ENCODE measurements around the gene DMXL1. TPM values are rescaled to one million over a fixed set of nuclear protein-coding genes. Genes with fewer than 3 reads are reported as not detected.

Gene DMXL1
- total RNA-seq, 1 donor from 2014 or later: 45.5 TPM

GRCh38 chr5:119207105-119207504, 136.2 kb downstream of the DMXL1 start:
- no peak overlapping the region for H2AFZ ChIP-seq (replicated peaks)
- TF ChIP-seq EZH2phosphoT487 (IDR thresholded peaks at IDR 0.05): no peak
- no peak for TF ChIP-seq CTCF (IDR thresholded peaks at IDR 0.05)
- no peak for TF ChIP-seq EZH2 (IDR thresholded peaks at IDR 0.05)
- no peaks in the 10 kb centered on the region for H3F3A ChIP-seq (ENCODE audit: low read depth)
- no peak overlapping the region for H3K27ac ChIP-seq
- DNase-seq (ENCODE audit: low spot score): no peak
- H3K4me1 ChIP-seq: no peaks in the 10 kb centered on the region
- Mint-ChIP-seq H3K4me3 (no peak overlapping the region), H3K4me1 (no peaks in the 10 kb centered on the region), H3K27ac (no peak overlapping the region), H3K9me3 (no peaks in the 10 kb centered on the region), H3K27me3 (ENCODE audit: insufficient read depth, low read depth) (no peaks in the 10 kb centered on the region), H3K36me3 (peaks cover 7% of the 10 kb centered on the region)
- H3K9ac ChIP-seq: no peak overlapping the region
- no peak overlapping the region for H3K4me3 ChIP-seq
- peaks cover 6% of the 10 kb centered on the region for H3K36me3 ChIP-seq
- no peaks in the 10 kb centered on the region for H3K9me3 ChIP-seq (ENCODE audit: low read depth)
- no peaks in the 10 kb centered on the region for H3K27me3 ChIP-seq
- no peaks in the 10 kb centered on the region for H3K79me2 ChIP-seq (ENCODE audit: low read depth)
- no peak overlapping the region for H3K4me2 ChIP-seq
- H4K20me1 ChIP-seq (ENCODE audit: low read depth): no peaks in the 10 kb centered on the region

DNA sequence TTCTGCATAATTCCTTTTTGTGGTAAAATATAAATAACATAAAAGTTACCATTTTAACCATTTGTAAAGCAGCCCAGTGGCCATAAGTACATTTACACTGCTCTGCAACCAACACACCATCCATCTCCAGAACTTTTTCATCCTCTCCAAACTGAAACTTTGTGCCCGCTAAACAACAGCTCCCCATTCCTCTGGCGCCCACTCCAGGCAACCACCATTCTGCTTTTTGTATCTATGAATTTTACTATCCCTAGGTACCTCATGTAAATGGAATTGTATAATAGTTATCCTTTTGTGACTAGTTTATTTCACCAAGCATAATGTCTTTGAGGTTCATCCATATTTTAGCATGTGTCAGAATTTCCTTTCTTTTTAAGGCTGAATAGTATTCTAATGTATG, 141.1 kb downstream of the DMXL1 start:
- DNase-seq (ENCODE audit: low spot score): no peak
- Histone ChIP-seq H3K4me1 (no peaks in the 10 kb centered on the region), H3F3A (ENCODE audit: low read depth) (no peaks in the 10 kb centered on the region), H4K20me1 (ENCODE audit: low read depth) (no peaks in the 10 kb centered on the region), H3K27me3 (no peaks in the 10 kb centered on the region), H3K4me3 (no peak overlapping the region), H3K4me2 (no peak overlapping the region), H3K9me3 (ENCODE audit: low read depth) (no peaks in the 10 kb centered on the region), H2AFZ (replicated peaks) (no peak overlapping the region), H3K27ac (no peak overlapping the region), H3K9ac (no peak overlapping the region), H3K79me2 (ENCODE audit: low read depth) (no peaks in the 10 kb centered on the region), H3K36me3 (no peaks in the 10 kb centered on the region)
- no peak for TF ChIP-seq EZH2 (IDR thresholded peaks at IDR 0.05)
- no peak for TF ChIP-seq CTCF (IDR thresholded peaks at IDR 0.05)
- TF ChIP-seq EZH2phosphoT487 (IDR thresholded peaks at IDR 0.05): no peak
- no peaks in the 10 kb centered on the region for H3K36me3 Mint-ChIP-seq
- no peaks in the 10 kb centered on the region for H3K4me1 Mint-ChIP-seq
- H3K27ac Mint-ChIP-seq: no peak overlapping the region
- no peaks in the 10 kb centered on the region for H3K9me3 Mint-ChIP-seq
- H3K4me3 Mint-ChIP-seq: no peak overlapping the region
- no peaks in the 10 kb centered on the region for H3K27me3 Mint-ChIP-seq (ENCODE audit: insufficient read depth, low read depth)

GRCh38 chr5:119212676-119213075, 141.8 kb downstream of the DMXL1 start:
- no peak for DNase-seq (ENCODE audit: low spot score)
- H3K4me3 ChIP-seq: no peak overlapping the region
- H3K4me1 ChIP-seq: no peaks in the 10 kb centered on the region
- no peaks in the 10 kb centered on the region for H3K9me3 ChIP-seq (ENCODE audit: low read depth)
- no peaks in the 10 kb centered on the region for H3K27me3 Mint-ChIP-seq (ENCODE audit: insufficient read depth, low read depth)
- no peaks in the 10 kb centered on the region for H3K79me2 ChIP-seq (ENCODE audit: low read depth)
- H3K4me1 Mint-ChIP-seq: no peaks in the 10 kb centered on the region
- H3K9ac ChIP-seq: no peak overlapping the region
- no peaks in the 10 kb centered on the region for H3K36me3 Mint-ChIP-seq
- no peak overlapping the region for H3K27ac ChIP-seq
- no peak overlapping the region for H2AFZ ChIP-seq (replicated peaks)
- H3K27ac Mint-ChIP-seq: no peak overlapping the region
- TF ChIP-seq CTCF (IDR thresholded peaks at IDR 0.05) (no peak), EZH2 (IDR thresholded peaks at IDR 0.05) (no peak), EZH2phosphoT487 (IDR thresholded peaks at IDR 0.05) (no peak)
- no peaks in the 10 kb centered on the region for H3F3A ChIP-seq (ENCODE audit: low read depth)
- no peaks in the 10 kb centered on the region for H4K20me1 ChIP-seq (ENCODE audit: low read depth)
- no peaks in the 10 kb centered on the region for H3K9me3 Mint-ChIP-seq
- H3K4me3 Mint-ChIP-seq: no peak overlapping the region
- no peak overlapping the region for H3K4me2 ChIP-seq
- no peaks in the 10 kb centered on the region for H3K36me3 ChIP-seq
- H3K27me3 ChIP-seq: no peaks in the 10 kb centered on the region
